GM08714 (cell line): Measurements from ENCODE around the gene CTNNA3.

Source experiments
- H3K4me3 ChIP-seq: fragments of 200-500 bp; sonication (Bioruptor generic); 2 replicates; pipeline ENCODE4 v1.5.1; 2014; ENCODE audit warnings: mild to moderate bottlenecking, low read length, inconsistent platforms
- ZNF274 ChIP-seq: IDR thresholded peaks from 2 replicates; pipeline ENCODE4 v1.6.1; 2012; ENCODE audit warnings: mild to moderate bottlenecking, low read depth, low read length

The CTNNA3 gene

DNA sequence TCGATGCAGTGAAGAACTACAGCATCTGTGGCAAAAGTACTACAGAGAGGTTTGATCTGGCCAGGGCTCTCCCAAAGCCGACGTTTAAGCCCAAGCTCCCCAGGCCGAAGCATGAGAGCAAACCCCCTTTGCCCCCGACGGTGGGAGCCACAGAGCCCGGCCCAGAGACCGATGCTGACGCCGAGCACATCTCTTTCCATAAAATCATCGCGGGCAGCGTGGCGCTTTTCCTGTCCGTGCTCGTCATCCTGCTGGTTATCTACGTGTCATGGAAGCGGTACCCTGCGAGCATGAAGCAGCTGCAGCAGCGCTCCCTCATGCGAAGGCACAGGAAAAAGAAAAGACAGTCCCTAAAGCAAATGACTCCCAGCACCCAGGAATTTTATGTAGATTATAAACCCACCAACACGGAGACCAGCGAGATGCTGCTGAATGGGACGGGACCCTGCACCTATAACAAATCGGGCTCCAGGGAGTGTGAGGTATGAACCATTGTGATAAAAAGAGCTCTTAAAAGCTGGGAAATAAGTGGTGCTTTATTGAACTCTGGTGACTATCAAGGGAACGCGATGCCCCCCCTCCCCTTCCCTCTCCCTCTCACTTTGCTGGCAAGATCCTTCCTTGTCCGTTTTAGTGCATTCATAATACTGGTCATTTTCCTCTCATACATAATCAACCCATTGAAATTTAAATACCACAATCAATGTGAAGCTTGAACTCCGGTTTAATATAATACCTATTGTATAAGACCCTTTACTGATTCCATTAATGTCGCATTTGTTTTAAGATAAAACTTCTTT is 767.8 kb downstream of the CTNNA3 start:
- no peak overlapping the region for H3K4me3 ChIP-seq
- TF ChIP-seq ZNF274, result no peak

DNA sequence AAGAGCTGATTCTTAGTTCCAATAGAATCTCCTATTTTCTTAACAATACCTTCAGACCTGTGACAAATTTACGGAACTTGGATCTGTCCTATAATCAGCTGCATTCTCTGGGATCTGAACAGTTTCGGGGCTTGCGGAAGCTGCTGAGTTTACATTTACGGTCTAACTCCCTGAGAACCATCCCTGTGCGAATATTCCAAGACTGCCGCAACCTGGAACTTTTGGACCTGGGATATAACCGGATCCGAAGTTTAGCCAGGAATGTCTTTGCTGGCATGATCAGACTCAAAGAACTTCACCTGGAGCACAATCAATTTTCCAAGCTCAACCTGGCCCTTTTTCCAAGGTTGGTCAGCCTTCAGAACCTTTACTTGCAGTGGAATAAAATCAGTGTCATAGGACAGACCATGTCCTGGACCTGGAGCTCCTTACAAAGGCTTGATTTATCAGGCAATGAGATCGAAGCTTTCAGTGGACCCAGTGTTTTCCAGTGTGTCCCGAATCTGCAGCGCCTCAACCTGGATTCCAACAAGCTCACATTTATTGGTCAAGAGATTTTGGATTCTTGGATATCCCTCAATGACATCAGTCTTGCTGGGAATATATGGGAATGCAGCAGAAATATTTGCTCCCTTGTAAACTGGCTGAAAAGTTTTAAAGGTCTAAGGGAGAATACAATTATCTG is 768.6 kb downstream of the CTNNA3 start:
- H3K4me3 ChIP-seq, result no peak overlapping the region
- no peak for TF ChIP-seq ZNF274

DNA sequence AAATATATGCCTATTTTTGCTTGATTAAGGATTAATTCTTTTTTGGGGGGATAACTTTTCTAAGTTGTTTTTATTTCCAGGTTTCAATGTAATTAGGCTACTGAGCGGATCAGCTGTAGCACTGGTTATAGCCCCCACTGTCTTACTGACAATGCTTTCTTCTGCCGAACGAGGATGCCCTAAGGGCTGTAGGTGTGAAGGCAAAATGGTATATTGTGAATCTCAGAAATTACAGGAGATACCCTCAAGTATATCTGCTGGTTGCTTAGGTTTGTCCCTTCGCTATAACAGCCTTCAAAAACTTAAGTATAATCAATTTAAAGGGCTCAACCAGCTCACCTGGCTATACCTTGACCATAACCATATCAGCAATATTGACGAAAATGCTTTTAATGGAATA is 769.2 kb downstream of the CTNNA3 start:
- no peak for TF ChIP-seq ZNF274
- no peak overlapping the region for H3K4me3 ChIP-seq

DNA sequence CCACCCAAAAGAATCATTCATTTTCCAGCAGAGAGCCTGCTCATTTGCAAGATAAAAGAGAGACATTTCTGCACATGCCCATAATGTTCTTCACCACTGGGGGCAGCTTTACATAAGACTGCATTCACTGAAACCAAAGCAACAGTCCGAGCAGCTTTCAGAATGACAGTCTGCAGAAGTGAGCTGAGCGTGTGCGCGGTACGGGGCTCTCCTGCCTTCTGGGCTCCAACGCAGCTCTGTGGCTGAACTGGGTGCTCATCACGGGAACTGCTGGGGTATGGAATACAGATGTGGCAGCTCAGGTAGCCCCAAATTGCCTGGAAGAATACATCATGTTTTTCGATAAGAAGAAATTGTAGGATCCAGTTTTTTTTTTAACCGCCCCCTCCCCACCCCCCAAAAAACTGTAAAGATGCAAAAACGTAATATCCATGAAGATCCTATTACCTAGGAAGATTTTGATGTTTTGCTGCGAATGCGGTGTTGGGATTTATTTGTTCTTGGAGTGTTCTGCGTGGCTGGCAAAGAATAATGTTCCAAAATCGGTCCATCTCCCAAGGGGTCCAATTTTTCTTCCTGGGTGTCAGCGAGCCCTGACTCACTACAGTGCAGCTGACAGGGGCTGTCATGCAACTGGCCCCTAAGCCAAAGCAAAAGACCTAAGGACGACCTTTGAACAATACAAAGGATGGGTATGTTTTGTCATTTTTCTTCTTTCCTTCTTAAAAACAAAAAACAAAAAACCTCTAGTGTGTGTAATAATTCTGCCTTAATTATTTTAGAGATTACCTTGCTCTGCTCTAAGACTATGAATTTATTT is 769.9 kb downstream of the CTNNA3 start, which contains the start of gene LRRTM3:
LRRTM3 (plus strand) TSS at position 141 of the 820 bp plus-strand sequence.
- no peak within 1 kb of the TSS for H3K4me3 ChIP-seq
- no peak for TF ChIP-seq ZNF274

DNA sequence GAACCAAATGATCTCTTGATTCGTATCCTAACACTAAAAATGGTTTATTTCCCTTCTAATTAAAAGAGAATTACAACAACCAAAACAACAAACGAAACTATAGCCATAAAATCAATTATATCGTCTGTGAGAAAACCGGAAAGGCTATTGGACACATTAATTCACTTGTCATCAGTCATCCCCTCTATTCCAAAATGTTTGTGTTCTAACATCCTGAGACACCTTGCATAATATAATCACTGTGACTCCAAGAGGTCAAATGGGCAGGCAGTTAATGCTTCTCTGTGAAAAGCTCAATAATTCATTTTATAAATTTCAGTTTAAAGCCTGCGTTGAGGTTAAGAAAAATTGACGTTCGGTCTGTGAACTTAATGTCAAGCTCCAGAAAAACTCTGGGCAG is 770.6 kb downstream of the CTNNA3 start:
- no peak for TF ChIP-seq ZNF274
- no peak overlapping the region for H3K4me3 ChIP-seq

DNA sequence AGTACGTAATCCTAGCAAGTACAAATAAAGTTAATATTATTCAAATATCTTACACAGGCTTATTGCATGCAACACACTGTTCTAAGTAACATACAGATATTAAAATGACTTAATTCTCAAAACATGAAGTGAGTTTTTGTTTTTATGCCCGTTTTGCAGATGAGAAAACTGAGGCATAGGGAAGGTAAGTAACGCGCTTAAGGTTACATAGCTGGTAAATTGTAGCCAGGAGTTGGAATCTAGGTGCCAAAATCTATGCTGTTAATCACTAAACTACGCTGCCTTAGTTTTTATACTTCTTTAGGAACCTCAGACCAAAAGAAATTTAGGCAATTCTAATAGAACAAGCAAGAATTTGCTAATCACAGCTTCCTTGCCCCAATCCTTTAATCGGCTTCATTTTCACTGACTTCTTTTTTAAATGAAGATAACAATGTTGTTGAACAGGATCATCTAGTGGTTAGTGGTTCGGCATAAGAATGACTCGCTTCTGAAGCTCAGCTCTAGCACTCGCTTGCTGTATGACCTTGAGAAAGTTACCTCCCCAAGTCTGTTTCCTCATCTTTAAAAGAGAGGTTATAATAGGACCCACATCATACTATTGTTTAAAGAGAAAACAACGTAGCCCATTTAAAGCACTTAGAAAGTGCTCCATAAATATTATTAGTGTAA is 771.2 kb downstream of the CTNNA3 start:
- no peak for TF ChIP-seq ZNF274
- H3K4me3 ChIP-seq, result no peak overlapping the region

DNA sequence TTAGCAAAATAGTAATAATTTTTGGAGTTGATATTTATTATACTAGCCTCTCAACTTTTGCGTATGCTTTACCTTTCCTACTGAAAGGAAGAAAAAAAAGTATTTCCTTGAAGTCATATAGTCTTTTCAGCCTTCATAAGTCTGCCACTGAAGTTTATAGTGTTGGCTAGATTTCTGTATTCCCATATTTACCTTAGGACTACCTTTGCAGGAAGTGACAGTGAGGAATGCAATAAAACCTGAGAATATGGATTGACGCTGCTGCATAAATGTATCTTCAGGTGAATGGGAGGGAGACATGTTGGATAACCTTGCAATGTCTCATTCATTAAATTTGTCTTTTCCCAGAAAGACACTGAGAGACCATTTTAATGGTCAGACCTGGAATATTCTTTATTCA is 776.7 kb downstream of the CTNNA3 start:
- no peak for TF ChIP-seq ZNF274
- H3K4me3 ChIP-seq, result no peak overlapping the region

DNA sequence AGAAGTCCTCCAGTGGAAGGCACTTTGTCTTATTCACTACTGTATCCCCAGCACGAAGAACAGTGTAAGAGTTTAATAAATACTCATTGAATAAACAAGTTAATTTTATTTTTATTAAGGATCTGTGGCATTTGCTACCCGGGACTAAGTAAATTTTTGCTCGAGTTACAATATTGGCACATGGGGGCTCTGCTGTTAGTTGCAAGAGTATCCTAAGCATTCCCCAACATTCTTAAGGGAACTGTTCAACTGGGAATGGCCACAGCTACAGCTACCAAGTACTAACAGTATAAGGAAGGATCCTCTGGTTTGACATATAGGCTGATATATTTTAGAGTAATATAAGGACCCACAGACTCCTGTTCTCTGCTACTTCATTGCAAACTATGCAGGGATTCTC is 778.9 kb downstream of the CTNNA3 start:
- no peak for TF ChIP-seq ZNF274
- no peak overlapping the region for H3K4me3 ChIP-seq

DNA sequence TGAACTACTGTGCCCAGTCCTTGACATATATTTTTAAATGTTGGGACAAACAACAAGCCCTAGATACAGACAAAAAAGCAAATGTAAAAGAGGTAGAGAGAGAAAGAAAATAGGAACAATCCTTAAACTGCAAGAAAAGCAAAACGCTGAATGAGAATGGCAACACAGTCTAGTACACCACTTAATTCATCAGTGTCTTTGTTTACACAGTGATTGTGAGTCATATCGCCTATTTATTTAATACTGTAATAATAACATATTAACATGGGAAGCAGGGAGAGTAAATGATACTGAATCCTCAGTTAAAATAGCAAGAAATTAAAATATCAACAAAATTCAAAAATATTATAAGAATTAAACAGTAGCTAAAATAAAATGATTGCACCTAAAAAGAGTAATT is 780.0 kb downstream of the CTNNA3 start:
- no peak overlapping the region for H3K4me3 ChIP-seq
- TF ChIP-seq ZNF274, result no peak

DNA sequence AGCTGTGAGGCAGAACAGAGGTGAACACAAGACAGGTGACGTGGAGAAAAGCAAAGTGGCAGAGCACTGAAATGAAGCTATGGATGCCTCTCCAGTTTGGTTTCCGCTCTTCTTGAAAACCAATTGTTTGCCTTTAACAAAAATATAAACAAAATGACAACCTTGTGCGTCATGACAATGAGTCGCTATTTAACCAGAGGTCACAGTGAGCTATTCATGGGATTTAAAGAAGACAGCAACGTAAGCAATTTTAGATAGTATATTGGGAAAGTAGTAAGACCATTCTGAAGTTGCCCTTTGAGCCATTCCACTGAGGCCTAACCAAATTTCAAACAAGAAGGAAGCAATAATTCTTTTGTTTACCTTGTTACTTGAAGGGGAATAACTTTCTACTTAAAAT is 785.3 kb downstream of the CTNNA3 start:
- no peak for TF ChIP-seq ZNF274
- no peak overlapping the region for H3K4me3 ChIP-seq

DNA sequence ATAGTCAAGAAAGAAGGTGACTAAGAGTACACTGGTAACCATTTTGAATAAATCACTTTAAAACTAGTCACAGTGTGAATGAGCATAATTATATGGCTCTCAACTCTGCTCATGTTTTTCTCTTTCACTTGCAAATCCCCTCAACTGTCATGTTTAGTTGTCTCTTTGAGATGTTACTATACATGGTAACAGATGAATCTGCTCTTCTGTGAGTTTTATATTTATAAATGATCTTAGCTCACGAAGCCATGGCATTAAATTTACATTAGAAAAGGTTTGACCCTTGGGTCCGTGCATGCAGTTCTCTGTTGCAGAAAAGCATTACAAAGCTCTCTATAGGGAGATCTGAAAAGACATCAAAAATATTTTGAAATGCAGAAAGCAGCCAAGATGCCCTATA is 803.1 kb downstream of the CTNNA3 start:
- no peak for TF ChIP-seq ZNF274
- H3K4me3 ChIP-seq, result no peak overlapping the region

DNA sequence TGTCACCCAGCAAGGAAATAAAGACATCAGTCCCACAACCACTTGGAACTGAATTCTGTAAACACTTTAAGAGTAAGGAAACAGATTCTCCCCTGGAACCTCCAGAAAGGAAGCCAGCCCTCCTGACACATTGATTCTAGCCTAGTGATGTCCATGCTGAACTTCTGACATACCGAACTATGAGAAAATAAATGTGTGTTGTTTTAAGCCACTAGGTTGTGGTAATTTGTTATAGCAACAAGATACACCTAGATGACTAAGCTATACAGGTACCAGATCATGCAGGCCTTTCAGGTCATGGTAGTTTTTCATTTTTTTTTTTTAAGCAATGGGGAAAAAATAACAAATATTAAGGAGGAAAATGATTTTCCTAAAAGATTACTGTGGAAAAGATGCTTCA is 807.8 kb downstream of the CTNNA3 start:
- H3K4me3 ChIP-seq, result no peak overlapping the region
- no peak for TF ChIP-seq ZNF274

DNA sequence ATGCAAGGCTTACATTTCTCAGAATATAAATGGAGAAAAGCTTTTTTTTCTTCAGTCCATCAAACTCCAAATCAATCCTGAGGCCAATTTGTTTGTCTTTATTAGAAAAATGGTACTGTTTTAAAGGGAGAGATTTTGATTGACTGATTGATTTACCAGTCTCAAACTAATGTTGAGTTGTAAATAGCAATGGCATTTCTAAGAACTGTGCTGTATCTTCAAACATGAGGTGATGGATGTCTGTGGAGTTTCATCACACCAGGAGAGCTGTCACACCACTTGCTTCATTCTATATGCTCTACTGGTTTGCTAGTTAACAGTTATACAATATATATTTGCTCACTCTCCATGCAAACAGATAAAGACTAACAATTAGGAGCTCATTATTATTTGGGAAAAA is 809.1 kb downstream of the CTNNA3 start:
- TF ChIP-seq ZNF274, result no peak
- no peak overlapping the region for H3K4me3 ChIP-seq

DNA sequence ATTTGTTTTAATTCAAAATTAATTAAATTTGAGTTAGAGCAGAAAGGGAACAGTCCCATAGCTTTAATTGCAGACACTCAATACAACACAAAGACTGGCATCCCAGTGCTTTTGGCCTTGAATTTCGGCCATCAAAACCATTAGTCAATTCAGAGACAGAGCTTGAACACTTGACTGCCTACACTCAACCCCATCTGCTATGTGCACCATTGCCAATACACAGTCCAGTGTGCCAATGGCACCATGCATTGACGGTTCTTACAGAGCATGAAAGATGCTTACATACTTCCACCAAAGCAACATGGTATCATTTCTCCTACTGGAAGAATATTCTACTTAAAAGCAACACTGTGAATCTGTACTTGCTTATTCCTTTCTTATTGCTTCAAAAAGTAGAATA is 813.7 kb downstream of the CTNNA3 start:
- no peak overlapping the region for H3K4me3 ChIP-seq
- TF ChIP-seq ZNF274, result no peak

DNA sequence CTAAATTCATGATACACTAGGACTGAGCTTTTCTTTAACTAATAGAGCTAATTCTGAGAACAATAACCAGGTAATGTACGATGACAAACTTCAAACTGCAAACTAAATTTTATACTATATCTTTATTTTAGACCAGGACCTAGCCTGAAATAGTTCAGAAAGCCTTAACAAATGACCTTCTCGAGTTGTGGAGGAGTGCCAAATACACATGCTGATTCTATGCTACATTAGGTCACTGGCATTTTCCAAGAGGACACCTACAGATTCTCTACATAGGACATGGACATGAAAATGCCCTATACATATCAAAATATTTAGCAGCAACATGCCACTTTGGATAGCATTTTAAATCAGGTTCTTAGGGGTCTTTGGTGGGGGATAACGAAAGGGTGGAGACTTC is 814.2 kb downstream of the CTNNA3 start:
- H3K4me3 ChIP-seq, result no peak overlapping the region
- TF ChIP-seq ZNF274, result no peak
